Stimulated activated CD4-positive, alpha-beta T cell treated with anti-CD3 and anti-CD28 coated beads, Interleukin-1b, Interleukin-23, amount 100 ng/mL, for 48 hours (primary cell): Measurements from ENCODE around the gene ATP2A2.
A peak's percentile ranks its signal among the peaks of the same experiment; 100 is the strongest.
"Not testable (repeated sequence)": the region's sequence is repeated elsewhere in the genome, so short reads cannot be mapped to it uniquely, and the experiment has no call there.

ENCODE experiments used
- DNase-seq: peaks from one replicate; pipeline ENCODE4 v3.0.0-alpha.2; 2020

Gene ATP2A2

GRCh38 chr12:110343736-110344555 is 62.9 kb downstream of the ATP2A2 start:
- DNase-seq: no peak

GRCh38 chr12:110344657-110345056 is 63.6 kb downstream of the ATP2A2 start:
- DNase-seq: no peak

- DNase-seq: no peak
These were observed 64.2 kb downstream of the ATP2A2 start for GRCh38 chr12:110345176-110345661.

GRCh38 chr12:110345963-110346362 is 64.9 kb downstream of the ATP2A2 start:
- no peak for DNase-seq

- DNase-seq: no peak
These were observed 66.7 kb downstream of the ATP2A2 start for GRCh38 chr12:110347767-110348166.

GRCh38 chr12:110348431-110349059 is 67.5 kb downstream of the ATP2A2 start:
- no peak for DNase-seq

GRCh38 chr12:110349096-110349495 is 68.0 kb downstream of the ATP2A2 start:
- no peak for DNase-seq

GRCh38 chr12:110349514-110350151 is 68.6 kb downstream of the ATP2A2 start:
- DNase-seq: peak; percentile 60

GRCh38 chr12:110351119-110351518 is 70.1 kb downstream of the ATP2A2 start:
- DNase-seq: no peak

- DNase-seq: no peak
These were observed 71.4 kb downstream of the ATP2A2 start for GRCh38 chr12:110352401-110352800.

GRCh38 chr12:110353211-110353965 is 72.3 kb downstream of the ATP2A2 start:
- DNase-seq: no peak

- DNase-seq: no peak
These were observed 73.2 kb downstream of the ATP2A2 start for GRCh38 chr12:110354172-110354780.

- no peak for DNase-seq
These were observed 74.0 kb downstream of the ATP2A2 start for GRCh38 chr12:110355073-110355472.

- DNase-seq: not testable (repeated sequence)
These were observed 77.5 kb downstream of the ATP2A2 start for GRCh38 chr12:110358384-110359097.

- no peak for DNase-seq
These were observed 80.2 kb downstream of the ATP2A2 start for GRCh38 chr12:110361216-110361615.

GRCh38 chr12:110365489-110366320 is 84.7 kb downstream of the ATP2A2 start:
- DNase-seq: no peak

GRCh38 chr12:110366321-110367142 is 85.5 kb downstream of the ATP2A2 start:
- no peak for DNase-seq

GRCh38 chr12:110367181-110367864 is 86.3 kb downstream of the ATP2A2 start:
- no peak for DNase-seq

- DNase-seq: no peak
These were observed 88.9 kb downstream of the ATP2A2 start for GRCh38 chr12:110369992-110370391.
